GM19395 (cell line): ENCODE data around the gene PPARD.
A peak's percentile ranks its signal among the peaks of the same experiment; 100 is the strongest.

Source experiments
- ATAC-seq: cut with Tn5 transposase; IDR thresholded peaks from one replicate; pipeline ENCODE4 v1.9.1; 2021; ENCODE audit warnings: mild to moderate bottlenecking, moderate library complexity; ENCODE audit not compliant: unreplicated experiment

The PPARD gene

DNA sequence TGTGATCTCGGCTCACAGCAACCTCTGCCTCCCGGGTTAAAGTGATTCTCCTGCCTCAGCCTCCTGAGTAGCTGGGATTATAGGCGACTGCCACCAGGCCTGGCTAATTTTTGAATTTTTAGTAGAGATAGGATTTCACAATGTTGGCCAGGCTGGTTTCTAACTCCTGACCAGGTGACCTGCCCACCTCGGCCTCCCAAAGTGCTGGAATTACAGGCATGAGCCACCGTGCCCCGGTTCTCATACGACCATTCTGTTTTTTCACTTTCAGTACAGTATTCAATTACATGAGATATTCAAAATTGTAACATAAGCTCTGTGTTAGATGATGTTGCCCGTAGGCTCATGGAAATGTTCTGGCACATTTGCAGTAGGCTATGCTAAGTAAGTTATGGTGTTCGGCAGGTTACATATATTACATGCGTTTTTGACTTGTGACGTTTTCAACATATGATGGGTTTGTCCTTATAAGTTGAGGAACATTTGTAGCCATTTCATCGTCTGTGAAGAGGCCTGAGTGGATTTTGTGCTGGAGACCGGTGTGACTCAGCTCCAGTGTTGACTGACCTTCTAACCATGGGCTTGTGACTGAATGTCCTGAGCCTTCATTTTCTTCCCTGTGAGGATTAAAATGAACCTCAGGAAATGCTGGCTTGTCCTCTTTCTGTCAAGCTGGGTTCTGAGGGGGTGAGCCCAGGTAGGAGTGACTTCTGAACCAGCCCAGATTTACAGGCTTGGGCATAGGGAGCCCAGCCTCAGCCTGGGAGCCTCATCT, 12.2 kb downstream of the PPARD start:
- no peak for ATAC-seq

DNA sequence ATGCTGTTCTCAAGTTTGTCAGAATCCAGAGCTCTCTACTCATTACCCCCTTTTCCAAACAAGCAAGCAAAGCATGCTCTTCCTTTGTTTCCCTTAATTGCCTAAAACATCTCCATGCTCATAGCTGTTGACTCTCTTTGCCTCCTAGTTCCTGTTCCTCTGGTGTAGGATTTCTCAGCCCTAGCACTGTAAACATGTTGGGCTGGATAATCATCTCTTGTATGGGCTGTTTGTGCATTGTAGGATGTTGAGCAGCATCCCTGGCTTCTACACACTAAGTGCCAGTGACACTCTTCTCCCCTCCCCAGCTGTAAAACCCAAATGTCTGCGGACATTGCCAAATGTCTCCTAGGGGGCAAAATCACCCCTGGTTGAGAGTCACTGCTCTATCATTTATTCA, 14.0 kb downstream of the PPARD start:
- no peak for ATAC-seq

DNA sequence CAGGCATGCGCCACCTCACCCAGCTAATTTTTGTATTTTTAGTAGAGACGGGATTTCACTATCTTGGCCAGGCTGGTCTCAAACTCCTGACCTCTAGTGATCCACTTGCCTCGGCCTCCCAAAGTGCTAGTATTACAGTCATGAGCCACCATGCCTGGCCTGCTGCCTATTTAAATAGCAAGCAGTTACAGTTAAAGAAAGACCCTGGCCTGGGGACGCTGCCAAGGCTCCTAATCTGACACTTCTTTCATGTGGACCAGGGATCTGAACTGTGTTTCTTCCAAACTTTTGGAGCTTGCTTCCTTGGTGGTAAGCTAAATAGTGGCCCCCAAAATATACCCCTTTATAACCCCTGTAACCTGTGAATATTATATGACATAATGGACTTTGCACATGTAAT, 15.3 kb downstream of the PPARD start:
- ATAC-seq = no peak

DNA sequence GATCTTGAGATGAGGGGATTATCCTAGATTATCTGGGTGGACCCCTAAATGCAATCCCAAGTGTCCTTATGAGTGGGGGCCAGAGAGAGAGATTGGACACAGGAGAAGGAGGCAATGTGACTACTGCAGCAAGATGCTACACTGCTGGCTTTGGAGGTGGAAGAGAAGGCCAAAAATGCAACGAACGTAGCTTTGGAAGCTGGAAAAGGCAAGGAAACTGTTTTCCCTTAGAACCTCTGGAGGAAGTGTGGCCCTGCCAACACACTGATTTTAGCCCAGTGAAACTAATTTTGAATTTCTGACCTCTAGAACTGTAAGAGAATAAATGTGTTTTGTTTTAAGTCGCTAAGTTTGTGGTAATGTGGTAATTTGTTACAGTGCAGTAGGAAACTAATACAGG, 15.7 kb downstream of the PPARD start:
- ATAC-seq = no peak

DNA sequence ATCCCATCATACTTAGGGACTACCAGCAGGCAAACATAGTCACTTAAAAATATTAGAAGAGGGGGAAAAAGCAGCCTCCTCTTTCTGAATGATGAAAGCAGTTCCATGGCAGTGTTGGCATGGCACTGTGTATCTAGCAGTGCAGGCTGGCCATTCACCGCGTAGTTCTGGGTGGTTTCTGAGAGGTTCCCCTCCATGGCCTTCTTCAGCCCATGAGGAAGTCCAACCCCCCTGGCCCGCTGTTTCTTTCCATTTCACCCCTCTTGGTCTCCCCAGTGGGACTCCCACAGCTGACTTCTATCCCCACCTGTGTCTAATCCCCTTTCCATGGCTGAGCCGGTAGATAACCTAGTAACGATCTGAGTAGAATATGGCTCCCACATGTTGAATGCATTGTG, 17.0 kb downstream of the PPARD start:
- no peak for ATAC-seq

- no peak for ATAC-seq
These were observed 17.5 kb downstream of the PPARD start for GRCh38 chr6:35359744-35360348.

GRCh38 chr6:35360349-35361138, 18.2 kb downstream of the PPARD start:
- ATAC-seq = no peak

- no peak for ATAC-seq
These were observed 19.8 kb downstream of the PPARD start for GRCh38 chr6:35362200-35362599.

DNA sequence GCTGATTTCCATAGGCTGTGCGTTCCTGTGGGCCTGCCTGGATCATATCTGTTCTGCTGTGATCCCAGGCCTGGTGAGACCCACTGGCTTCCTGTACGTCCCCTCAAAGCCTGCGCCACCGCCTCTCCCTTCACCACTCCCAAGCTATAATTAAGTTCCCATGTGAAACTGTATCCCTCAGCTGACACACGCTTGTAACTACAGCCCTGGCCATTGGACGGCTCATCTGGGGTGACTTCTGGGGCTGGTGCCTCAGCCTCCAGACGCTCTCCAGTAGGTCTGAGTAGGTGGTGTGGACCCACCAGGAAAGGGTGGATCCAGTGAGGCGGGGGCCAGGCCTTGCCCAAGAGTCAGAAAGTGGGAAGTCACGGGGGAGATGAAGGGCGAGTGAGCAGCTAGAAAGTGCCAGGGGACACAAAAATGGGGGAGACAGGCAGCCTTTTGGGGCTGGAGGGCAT, 21.0 kb downstream of the PPARD start:
- no peak for ATAC-seq

DNA sequence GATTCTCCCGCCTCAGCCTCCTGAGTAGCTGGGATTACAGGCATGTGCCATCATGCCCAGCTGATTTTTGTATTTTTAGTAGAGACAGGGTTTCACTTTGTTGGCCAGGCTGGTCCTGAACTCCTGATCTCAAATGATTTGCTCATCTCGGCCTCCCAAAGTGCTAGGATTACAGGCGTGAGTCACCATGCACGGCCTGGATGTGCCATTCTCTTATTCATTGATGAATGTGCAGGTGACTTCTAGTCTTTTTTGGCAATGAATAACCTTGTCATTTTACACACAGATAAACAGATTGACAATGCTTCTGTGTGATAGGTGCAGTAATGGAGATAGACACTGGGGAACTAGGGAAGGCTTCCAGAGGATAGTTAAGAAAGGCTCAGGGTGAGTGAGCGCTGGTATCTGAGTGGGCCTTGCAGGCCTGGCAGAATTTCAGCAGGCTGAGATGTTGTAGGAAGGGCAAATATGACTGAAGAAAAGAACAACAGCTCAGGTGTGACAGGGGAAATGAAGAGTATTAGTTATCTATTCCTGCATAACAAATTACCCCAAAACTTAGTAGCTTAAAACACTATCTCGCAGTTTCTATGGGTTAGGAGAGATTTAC, 23.3 kb downstream of the PPARD start:
- ATAC-seq = no peak

DNA sequence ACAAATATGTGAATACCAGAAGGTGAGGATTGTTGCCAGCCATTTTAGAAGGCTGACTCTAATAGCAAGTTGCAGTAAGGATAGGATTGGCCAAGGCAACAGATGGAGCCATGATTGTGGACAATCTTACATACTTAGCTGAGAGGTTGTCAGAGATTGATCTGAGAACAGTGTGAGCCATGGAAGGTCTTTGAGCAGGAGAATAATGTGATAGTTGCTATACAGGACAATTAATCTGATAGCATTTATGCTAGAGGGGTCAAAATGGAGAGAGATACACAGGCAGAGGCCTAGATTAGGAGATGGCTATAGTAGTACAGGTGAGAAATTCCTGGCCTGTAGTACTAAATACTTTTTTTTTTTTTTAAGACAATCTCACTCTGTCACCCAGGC, 23.8 kb downstream of the PPARD start:
- no peak for ATAC-seq

DNA sequence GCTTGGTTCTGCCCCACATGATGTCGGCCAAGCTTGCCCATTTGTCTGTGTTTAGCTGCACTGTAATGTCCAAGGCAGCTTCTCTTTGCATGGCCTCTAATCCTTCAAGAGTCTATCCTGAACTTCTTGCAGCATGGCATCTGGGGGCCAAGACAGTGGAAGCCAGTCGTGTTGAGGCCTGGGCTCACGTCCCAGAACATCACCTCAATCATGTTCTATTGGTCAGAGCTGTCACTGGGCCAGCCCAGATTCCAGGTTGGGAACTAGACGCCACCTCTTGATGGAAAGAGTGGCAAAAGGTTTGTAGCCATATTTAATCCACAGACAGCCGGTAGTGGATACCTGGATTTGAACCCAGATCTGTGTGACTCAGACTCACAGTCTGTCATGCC, 25.3 kb downstream of the PPARD start:
- ATAC-seq = no peak

- no peak for ATAC-seq
These were observed 25.9 kb downstream of the PPARD start for GRCh38 chr6:35368038-35368887.

DNA sequence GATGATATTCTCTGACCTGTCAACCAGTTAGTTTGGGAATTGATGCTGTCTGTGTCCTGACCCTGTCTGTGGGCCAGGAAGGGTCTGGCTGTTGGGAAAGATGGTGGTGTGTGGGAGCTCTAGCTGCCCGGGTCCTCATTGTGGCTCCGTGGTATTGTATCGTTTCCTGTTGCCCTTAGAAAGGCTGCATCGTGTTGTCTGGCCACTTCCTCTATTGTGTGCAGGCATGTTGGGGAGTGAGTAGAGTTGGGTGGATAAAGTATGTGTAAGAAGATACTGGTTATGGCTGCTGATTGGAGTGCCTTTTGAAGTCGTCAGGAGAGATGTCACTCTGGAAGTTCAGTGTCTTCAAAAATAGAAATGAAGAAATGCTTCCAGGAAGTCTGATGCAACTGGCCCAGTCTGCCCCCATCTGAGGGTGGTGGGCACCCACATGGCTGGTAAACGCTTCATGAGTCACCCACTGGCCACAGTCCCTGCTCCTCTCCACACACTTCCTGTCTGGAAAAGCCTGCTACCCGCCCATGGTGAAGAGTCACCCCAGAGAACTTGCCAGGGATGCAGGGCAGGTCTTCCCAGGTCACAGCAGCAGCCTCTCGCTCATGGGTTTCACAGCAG, 27.9 kb downstream of the PPARD start:
- ATAC-seq = peak; percentile 64

- no peak for ATAC-seq
These were observed 28.6 kb downstream of the PPARD start for GRCh38 chr6:35370785-35371493.

- no peak for ATAC-seq
These were observed 29.3 kb downstream of the PPARD start for GRCh38 chr6:35371494-35372262.

GRCh38 chr6:35372633-35373032, 30.3 kb downstream of the PPARD start:
- ATAC-seq = no peak

DNA sequence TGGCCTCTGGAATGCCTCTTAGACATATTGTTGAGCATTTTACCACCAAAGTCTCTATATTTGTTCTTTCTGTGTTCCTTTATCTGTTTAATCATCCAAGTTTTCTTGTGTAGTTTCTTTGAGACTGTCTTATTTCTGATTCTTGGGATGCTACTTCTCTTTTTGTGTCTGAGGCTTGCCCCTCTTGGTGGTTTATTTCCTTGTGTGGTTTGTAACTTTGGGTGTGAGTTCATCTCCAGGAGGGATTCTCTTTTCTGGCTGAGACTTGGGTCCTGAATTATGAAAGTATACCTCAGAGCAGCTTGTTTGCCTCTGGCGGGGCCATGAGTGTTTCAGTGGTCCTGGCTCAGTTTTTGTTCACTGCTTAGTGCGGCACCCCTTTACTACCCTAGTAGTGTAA, 33.9 kb downstream of the PPARD start:
- no peak for ATAC-seq

DNA sequence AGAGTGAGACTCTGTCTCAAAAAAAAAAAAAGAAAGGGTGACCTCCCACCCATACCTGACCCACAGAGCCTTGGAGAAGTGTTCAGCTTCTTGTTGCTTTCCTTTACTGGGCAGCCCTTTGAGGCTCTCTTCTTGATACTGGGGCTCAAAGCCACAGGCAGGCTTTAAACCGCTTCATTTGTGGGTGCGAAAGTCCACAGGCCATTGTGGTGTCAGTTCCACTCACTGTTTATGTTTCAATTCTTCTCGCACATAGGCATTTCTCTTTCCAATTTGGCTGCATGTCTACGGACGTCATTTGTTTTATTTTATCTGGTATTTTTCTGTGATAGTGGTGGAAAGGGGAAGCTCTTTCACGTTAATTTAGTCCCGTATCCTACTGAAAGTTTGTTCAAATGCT, 34.6 kb downstream of the PPARD start:
- ATAC-seq = no peak
